GM19372 (cell line): ENCODE results near the gene FBXL2.
"Not testable (repeated sequence)": the region's sequence is repeated elsewhere in the genome, so short reads cannot be mapped to it uniquely, and the experiment has no call there.

ENCODE experiments used
- ATAC-seq: cut with Tn5 transposase; IDR thresholded peaks from one replicate; pipeline ENCODE4 v1.9.1; 2021; ENCODE audit warnings: mild to moderate bottlenecking, low read depth, moderate library complexity; ENCODE audit not compliant: unreplicated experiment

FBXL2 gene

GRCh38 chr3:33424606-33425452, 147.6 kb downstream of the FBXL2 start:
- ATAC-seq = no peak

GRCh38 chr3:33425453-33425852, 148.2 kb downstream of the FBXL2 start:
- ATAC-seq = no peak

- no peak for ATAC-seq
These were observed 148.8 kb downstream of the FBXL2 start for GRCh38 chr3:33426068-33426467.

- no peak for ATAC-seq
These were observed 149.5 kb downstream of the FBXL2 start for GRCh38 chr3:33426630-33427317.

GRCh38 chr3:33428734-33429133, 151.5 kb downstream of the FBXL2 start:
- no peak for ATAC-seq

GRCh38 chr3:33429306-33429705, 152.1 kb downstream of the FBXL2 start:
- not testable (repeated sequence) for ATAC-seq

- ATAC-seq = no peak
These were observed 152.8 kb downstream of the FBXL2 start for GRCh38 chr3:33430061-33430460.

- ATAC-seq = no peak
These were observed 153.3 kb downstream of the FBXL2 start for GRCh38 chr3:33430571-33430970.

DNA sequence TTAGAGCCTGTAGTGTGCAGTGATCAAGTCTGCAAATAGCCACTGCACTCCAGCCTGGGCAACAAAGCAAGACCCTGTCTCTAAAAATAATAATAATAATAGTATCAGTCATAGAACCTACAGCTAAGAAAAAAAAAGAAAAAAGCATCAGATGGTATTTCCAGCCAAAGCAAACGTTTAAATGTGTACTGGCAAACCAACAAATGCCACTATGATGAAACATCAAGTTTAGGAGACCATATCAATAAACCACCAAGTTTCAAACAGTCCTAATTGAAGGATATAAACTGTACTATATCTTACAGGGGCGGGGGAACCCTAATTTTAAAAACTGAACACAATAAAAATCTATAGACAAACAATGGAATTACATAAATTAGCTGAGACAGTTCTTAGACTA, 156.6 kb downstream of the FBXL2 start:
- ATAC-seq = no peak
